H1 (cell line): ENCODE results near the gene TIMM10. TPM values are rescaled to one million over a fixed set of nuclear protein-coding genes. Genes with fewer than 3 reads are reported as not detected.

Experiments
- BACH1 ChIP-seq: IDR thresholded peaks from 2 replicates; pipeline ENCODE4 v1.6.1; 2012; ENCODE audit warnings: low read length, improper control_type of control experiment
- CEBPB ChIP-seq: IDR thresholded peaks from 2 replicates; pipeline ENCODE4 v1.6.1; 2012; ENCODE audit warnings: low read depth, low read length
- CREB1 ChIP-seq: IDR thresholded peaks from 2 replicates; pipeline ENCODE4 v1.6.1; 2012; ENCODE audit warnings: inconsistent platforms
- CTCF ChIP-seq, 3 experiments: IDR thresholded peaks; 1 replicate in 2 of 3; 2 replicates in 1 of 3; pipeline versions ENCODE4 v1.5.1 to v1.6.1; 2011; ENCODE audit warnings: low read length in 3 of 3, mild to moderate bottlenecking in 3 of 3, inconsistent platforms in 2 of 3, low read depth in 1 of 3, moderate library complexity in 1 of 3; ENCODE audit not compliant: insufficient read depth in 1 of 3; ENCODE audit errors: control extremely low read depth in 1 of 3
- E2F6 ChIP-seq: IDR thresholded peaks from 2 replicates; pipeline ENCODE4 v1.6.1; 2012; ENCODE audit warnings: inconsistent platforms
- EP300 ChIP-seq, 2 experiments: IDR thresholded peaks; 1 replicate in 1 of 2; 2 replicates in 1 of 2; pipeline ENCODE4 v1.6.1; 2011 to 2012; ENCODE audit warnings: low read depth in 2 of 2, low read length in 2 of 2, mild to moderate bottlenecking in 2 of 2, borderline replicate concordance in 1 of 2, inconsistent platforms in 1 of 2, moderate library complexity in 1 of 2
- FOSL1 ChIP-seq: IDR thresholded peaks from 2 replicates; pipeline ENCODE4 v1.6.1; 2011; ENCODE audit warnings: mild to moderate bottlenecking, low read depth, low read length, moderate library complexity; ENCODE audit not compliant: insufficient read depth
- GABPA ChIP-seq: IDR thresholded peaks from 2 replicates; pipeline ENCODE4 v1.6.1; 2011; ENCODE audit warnings: mild to moderate bottlenecking, low read length, moderate library complexity, borderline replicate concordance; ENCODE audit not compliant: insufficient read depth
- NRF1 ChIP-seq: IDR thresholded peaks from 2 replicates; pipeline ENCODE4 v1.6.1; 2011; ENCODE audit warnings: mild to moderate bottlenecking, low read depth, low read length, improper control_type of control experiment
- RAD21 ChIP-seq, 2 experiments: IDR thresholded peaks in 1 of 2; conservative IDR thresholded peaks in 1 of 2; 2 replicates each; pipeline ENCODE4 v1.6.1; 2011; ENCODE audit warnings: low read depth in 2 of 2, low read length in 2 of 2, improper control_type of control experiment in 1 of 2, inconsistent platforms in 1 of 2, mild to moderate bottlenecking in 1 of 2, moderate library complexity in 1 of 2
- RNF2 ChIP-seq: fragments of 200-900, 300-1000 bp; sonication (generic); IDR thresholded peaks from 2 replicates; pipeline ENCODE4 v1.7.1; 2016; ENCODE audit warnings: borderline replicate concordance, low read depth, mild to moderate bottlenecking, antibody characterized with exemption, low read length; ENCODE audit not compliant: poor library complexity, severe bottlenecking; ENCODE audit errors: missing control alignments
- SIN3A ChIP-seq, 2 experiments: IDR thresholded peaks in 1 of 2; conservative IDR thresholded peaks in 1 of 2; 2 replicates each; pipeline ENCODE4 v1.6.1; 2011 to 2012; ENCODE audit warnings: low read length in 2 of 2, improper control_type of control experiment in 1 of 2, low read depth in 1 of 2, mild to moderate bottlenecking in 1 of 2
- SP4 ChIP-seq: IDR thresholded peaks from 2 replicates; pipeline ENCODE4 v1.6.1; 2012; ENCODE audit warnings: low read length, inconsistent platforms
- polyA plus RNA-seq, 7 experiments: library from polyadenylated mRNA; depleted of rRNA in 3 of 7; stranded (reverse) in 5 of 7; unstranded in 2 of 7; fragments of >200 nt in 5 of 7; fragments of 200-250 nt in 2 of 7; gene quantifications; 1 replicate in 5 of 7; 2 replicates in 1 of 7; 4 replicates in 1 of 7; pipeline versions ENCODE4 v1.2.1 to v1.2.3, GENCODE V29; 2011 to 2013; ENCODE audit warnings: missing spikeins in 2 of 7, mixed read lengths in 2 of 7
- total RNA-seq: library from RNA; stranded (reverse); fragmentation: NEBNext Ultra II Directional; extraction: Animal tissue kit (Norgen Biotek cat#: 25700); gene quantifications from 2 replicates; pipeline ENCODE4 v1.2.1, GENCODE V29; 2021

Gene TIMM10
- total and polyA plus RNA-seq, 2 of the 8 experiments (the other 6 are each of a cell fraction or from before 2014, with no cell fraction given) = 117 to 227 TPM

GRCh38 chr11:57482782-57483561, 47.6 kb downstream of the TIMM10 start (continued):
- TF ChIP-seq RNF2 (no peak), EP300 (IDR thresholded peaks at IDR 0.05; ENCODE audit: borderline replicate concordance in 1 of 2, low read depth in 2 of 2, low read length in 2 of 2) (peak in 1 of 2 experiments; percentile 60; a peak in 1 of 3 replicates), E2F6 (peak; percentile 83; the same call in 1 of the 2 replicates), NRF1 (no peak), SIN3A (conservative IDR thresholded peaks at IDR 0.05 in 1 of 2, IDR thresholded peaks at IDR 0.05 in 1 of 2; ENCODE audit: low read depth in 1 of 2, low read length in 2 of 2) (peak; percentile 55 to 80; a peak in 2 of 4 replicates), CREB1 (0 out of 2 replicates have a peak, but pooled peaks have one; percentile 31), RAD21 (IDR thresholded peaks at IDR 0.05 in 1 of 2, conservative IDR thresholded peaks at IDR 0.05 in 1 of 2; ENCODE audit: low read depth in 2 of 2, low read length in 2 of 2) (peak; percentile 65 to 74), CEBPB (no peak), SP4 (peak; percentile 75; the same call in 1 of the 2 replicates), GABPA (no peak), CTCF (IDR thresholded peaks at IDR 0.05; ENCODE audit: control extremely low read depth in 1 of 3, insufficient read depth in 1 of 3, low read depth in 1 of 3, low read length in 3 of 3) (peak; percentile 84 to 92 (median 91)), FOSL1 (0 out of 2 replicates have a peak, but pooled peaks have one; percentile 29), BACH1 (0 out of 2 replicates have a peak, but pooled peaks have one; percentile 3)
